Spleen (tissue), 11 donors: Measurements from ENCODE around the gene GABARAPL1. TPM values are rescaled to one million over a fixed set of nuclear protein-coding genes. Genes with fewer than 3 reads are reported as not detected.

Experiments used
- DNase-seq: peaks from one replicate; pipeline ENCODE4 v3.0.0-alpha.2; 2020
- H3K27ac ChIP-seq, 8 donors: fragments of 200-600 bp; sonication (generic) in 7 of 8; 1 replicate in 4 of 8; 2 replicates in 4 of 8; pipeline versions ENCODE4 v1.5.0 to v1.8.0; 2016 to 2021; ENCODE audit warnings: inconsistent platforms in 4 of 8, mild to moderate bottlenecking in 4 of 8, moderate library complexity in 1 of 8
- H3K27me3 ChIP-seq, 7 donors: fragments of 200-600 bp; sonication (generic) in 6 of 7; replicated peaks in 1 of 7; 1 replicate in 4 of 7; 2 replicates in 3 of 7; pipeline versions ENCODE4 v1.5.0 to v1.8.0; 2016 to 2021; ENCODE audit warnings: inconsistent platforms in 3 of 7, mild to moderate bottlenecking in 1 of 7
- H3K36me3 ChIP-seq, 6 donors: fragments of 200-600 bp; sonication (generic) in 5 of 6; 1 replicate in 4 of 6; 2 replicates in 2 of 6; pipeline versions ENCODE4 v1.5.0 to v1.8.0; 2016 to 2021; ENCODE audit warnings: inconsistent platforms in 2 of 6
- H3K4me1 ChIP-seq, 6 donors: fragments of 200-600 bp; sonication (generic) in 5 of 6; 1 replicate in 3 of 6; 2 replicates in 3 of 6; pipeline versions ENCODE4 v1.5.0 to v1.8.0; 2016 to 2021; ENCODE audit warnings: inconsistent platforms in 3 of 6
- H3K4me3 ChIP-seq, 8 donors: fragments of 200-600 bp; sonication (generic) in 7 of 8; 1 replicate in 4 of 8; 2 replicates in 4 of 8; pipeline versions ENCODE4 v1.5.0 to v1.8.0; 2016 to 2021; ENCODE audit warnings: inconsistent platforms in 4 of 8, mild to moderate bottlenecking in 4 of 8, moderate library complexity in 2 of 8
- H3K9me3 ChIP-seq, 8 donors: fragments of 200-600 bp; sonication (generic) in 7 of 8; 1 replicate in 4 of 8; 2 replicates in 4 of 8; pipeline versions ENCODE4 v1.5.0 to v1.8.0; 2016 to 2021; ENCODE audit warnings: inconsistent platforms in 4 of 8
- CTCF ChIP-seq, 11 experiments: fragments of 200-600 bp in 7 of 11; fragments of 450-650 bp in 4 of 11; sonication (generic) in 4 of 11; IDR thresholded peaks in 8 of 11; conservative IDR thresholded peaks in 3 of 11; 1 replicate in 7 of 11; 2 replicates in 4 of 11; pipeline versions ENCODE4 v1.4.0 to v1.8.0; 2016 to 2021; ENCODE audit warnings: antibody characterized with exemption in 11 of 11, inconsistent platforms in 4 of 11, mild to moderate bottlenecking in 1 of 11
- POLR2A ChIP-seq, 3 donors: fragments of 450-650 bp; IDR thresholded peaks; one replicate each; pipeline ENCODE4 v1.5.1; 2017; ENCODE audit warnings: antibody characterized with exemption in 3 of 3, mild to moderate bottlenecking in 1 of 3
- POLR2AphosphoS5 ChIP-seq, 3 donors: sonication (generic); formaldehyde crosslinking; IDR thresholded peaks; one replicate each; pipeline ENCODE4 v1.5.1; 2017; ENCODE audit warnings: antibody characterized with exemption in 3 of 3
- WGBS, 5 donors: extraction: QIAGEN DNeasy Blood & Tissue Kit in 3 of 5; methylation state at CpG; one replicate each; pipeline versions ENCODE4 v1.1.5 to v1.1.7; 2013 to 2018; 5-methylcytosine and 5-hydroxymethylcytosine counted together
- intact Hi-C: fragments of 100-400 bp; cut with DNase I; formaldehyde crosslinking; loops from one replicate; pipeline ENCODE4 v1.15.0; 2023; ENCODE audit warnings: low total_unique reads
- polyA plus RNA-seq, 3 donors: library from polyadenylated mRNA; stranded (reverse); fragments of 200-250 nt; gene quantifications; one replicate each; pipeline ENCODE4 v1.2.1, GENCODE V29; 2013
- total RNA-seq, 7 donors: library from RNA; depleted of rRNA in 3 of 7; stranded (reverse); fragments of >200 nt in 3 of 7; fragmentation: NEBNext Ultra II Directional in 4 of 7; extraction: Animal tissue kit (Norgen Biotek cat#: 25700) in 4 of 7; gene quantifications; one replicate each; pipeline versions ENCODE4 v1.1.0 to v1.2.1, GENCODE V29; 2016 to 2021
- donor health status: healthy with polysubstance abuse.
- donor health status: DM: no; HTN: no; CAD: no; lungs with moderate emphysema.
- donor health status: DM: no; HTN: no; CAD: no.
- donor health status: Bipolar disorder and iron deficiency.
- donor health status: healthy.
- donor health status: DM: no; HTN: no; CAD: no.
- donor health status: DM: yes; HTN: yes; CAD: no.

The GABARAPL1 gene
- total and polyA plus RNA-seq, 10 donors = 10.0 to 79.7 (median 48.5) TPM

GRCh38 chr12:10256064-10256463, 43.4 kb downstream of the GABARAPL1 start:
- intact Hi-C loops = no loop called here
- TF ChIP-seq POLR2A (IDR thresholded peaks at IDR 0.05) = no peak
- no peak for TF ChIP-seq CTCF (IDR thresholded peaks at IDR 0.05 in 8 of 11, conservative IDR thresholded peaks at IDR 0.05 in 3 of 11)
- TF ChIP-seq POLR2AphosphoS5 (IDR thresholded peaks at IDR 0.05) = no peak
- Histone ChIP-seq H3K27me3 (no peaks in the 10 kb centered on the region), H3K27ac (no peak overlapping the region), H3K4me1 (no peaks in the 10 kb centered on the region), H3K4me3 (no peak overlapping the region), H3K9me3 (peaks cover 0 to 30% (median 24%) of the 10 kb centered on the region in 8 donors), H3K36me3 (no peaks in the 10 kb centered on the region)
- DNase-seq = no peak

- H3K27ac ChIP-seq = no peak overlapping the region
- H3K27me3 ChIP-seq = no peaks in the 10 kb centered on the region
- intact Hi-C loops = no loop called here
- H3K4me3 ChIP-seq = no peak overlapping the region
- WGBS, 5 donors = 0 to 90% (median 8%) methylated on average over 1 of the region's 1 CpG
- DNase-seq = no peak
- peaks cover 0 to 12% (median 9%) of the 10 kb centered on the region in 8 donors for H3K9me3 ChIP-seq
- no peak for TF ChIP-seq POLR2A (IDR thresholded peaks at IDR 0.05)
- TF ChIP-seq CTCF (IDR thresholded peaks at IDR 0.05 in 8 of 11, conservative IDR thresholded peaks at IDR 0.05 in 3 of 11) = no peak
- TF ChIP-seq POLR2AphosphoS5 (IDR thresholded peaks at IDR 0.05) = no peak
- H3K4me1 ChIP-seq = no peaks in the 10 kb centered on the region
- no peaks in the 10 kb centered on the region for H3K36me3 ChIP-seq
These were observed 48.2 kb downstream of the GABARAPL1 start for GRCh38 chr12:10260927-10261326.

- Histone ChIP-seq H3K27me3 (peaks cover 0 to 4% (median 0%) of the 10 kb centered on the region in 7 donors), H3K4me1 (no peaks in the 10 kb centered on the region), H3K27ac (no peak overlapping the region), H3K4me3 (no peak overlapping the region), H3K36me3 (no peaks in the 10 kb centered on the region), H3K9me3 (no peaks in the 10 kb centered on the region)
- TF ChIP-seq CTCF (IDR thresholded peaks at IDR 0.05 in 8 of 11, conservative IDR thresholded peaks at IDR 0.05 in 3 of 11) = no peak
- no peak for TF ChIP-seq POLR2AphosphoS5 (IDR thresholded peaks at IDR 0.05)
- TF ChIP-seq POLR2A (IDR thresholded peaks at IDR 0.05) = no peak
- no peak for DNase-seq
- intact Hi-C loops = no loop called here
- 79 to 85% (median 82%) methylated on average over 5 of the region's 5 CpGs for WGBS, 5 donors
These were observed 55.4 kb downstream of the GABARAPL1 start for GRCh38 chr12:10268037-10268436.

- peaks cover 0 to 4% (median 0%) of the 10 kb centered on the region in 7 donors for H3K27me3 ChIP-seq
- H3K9me3 ChIP-seq = peaks cover 0 to 5% (median 0%) of the 10 kb centered on the region in 8 donors
- H3K27ac ChIP-seq = no peak overlapping the region
- TF ChIP-seq POLR2A (IDR thresholded peaks at IDR 0.05) (no peak), POLR2AphosphoS5 (IDR thresholded peaks at IDR 0.05) (no peak), CTCF (IDR thresholded peaks at IDR 0.05 in 8 of 11, conservative IDR thresholded peaks at IDR 0.05 in 3 of 11) (no peak)
- H3K4me3 ChIP-seq = no peak overlapping the region
- H3K4me1 ChIP-seq = no peaks in the 10 kb centered on the region
- intact Hi-C loops = no loop called here
- H3K36me3 ChIP-seq = no peaks in the 10 kb centered on the region
- no peak for DNase-seq
- WGBS, 5 donors = 86 to 99% (median 93%) methylated on average over 2 of the region's 2 CpGs
These were observed 59.8 kb downstream of the GABARAPL1 start for GRCh38 chr12:10272467-10272866.

Other genes starting within 250 kb of the GABARAPL1 start
- gene CLEC12A, start 241.5 kb upstream of the GABARAPL1 start, total RNA-seq = 10 to 100 TPM; 15.2 to 59.5 (median 25.8) TPM
- 10 to 100 TPM in 1 of 3 donors, 1 to 10 TPM in 2; 5.4 to 25.3 (median 5.8) TPM for gene CLEC12A, start 241.5 kb upstream of the GABARAPL1 start, polyA plus RNA-seq
- gene CLEC1B, start 213.8 kb upstream of the GABARAPL1 start, total RNA-seq = 1 to 10 TPM; 2.0 to 7.7 (median 2.9) TPM
- 1 to 10 TPM in 1 of 3 donors, under 1 TPM in 2; 0.67 to 1.1 (median 0.67) TPM for gene CLEC1B, start 213.8 kb upstream of the GABARAPL1 start, polyA plus RNA-seq
- gene CLEC12B, start 202.2 kb upstream of the GABARAPL1 start, total RNA-seq = 10 to 100 TPM in 1 of 7 donors, 1 to 10 TPM in 6; 1.1 to 11.0 (median 1.6) TPM
- gene CLEC12B, start 202.2 kb upstream of the GABARAPL1 start, polyA plus RNA-seq = 1 to 10 TPM in 1 of 3 donors, under 1 TPM in 2; 0.20 to 1.9 (median 0.22) TPM
- 1 to 10 TPM in 4 of 7 donors, under 1 TPM in 3; 0.28 to 3.7 (median 1.3) TPM for gene CLEC9A, start 182.2 kb upstream of the GABARAPL1 start, total RNA-seq
- gene CLEC9A, start 182.2 kb upstream of the GABARAPL1 start, polyA plus RNA-seq = 1 to 10 TPM in 1 of 3 donors, under 1 TPM in 1, not detected in 1; 0.43 to 1.1 TPM
- gene CLEC1A, start 113.9 kb upstream of the GABARAPL1 start, total RNA-seq = 10 to 100 TPM in 1 of 7 donors, 1 to 10 TPM in 6; 6.0 to 12.4 (median 7.7) TPM
- 1 to 10 TPM; 1.5 to 4.2 (median 2.4) TPM for gene CLEC1A, start 113.9 kb upstream of the GABARAPL1 start, polyA plus RNA-seq
- gene CLEC7A, start 82.7 kb upstream of the GABARAPL1 start, total RNA-seq = 100 to 1,000 TPM in 1 of 7 donors, 10 to 100 TPM in 6; 37.4 to 111 (median 51.8) TPM
- 10 to 100 TPM in 2 of 3 donors, 1 to 10 TPM in 1; 7.7 to 20.4 (median 11.7) TPM for gene CLEC7A, start 82.7 kb upstream of the GABARAPL1 start, polyA plus RNA-seq
- gene OLR1, start 40.7 kb upstream of the GABARAPL1 start, total RNA-seq = 10 to 100 TPM in 1 of 7 donors, 1 to 10 TPM in 3, not detected in 3; 1.2 to 10.5 (median 1.3) TPM
- under 1 TPM; 0.09 to 0.22 (median 0.13) TPM for gene OLR1, start 40.7 kb upstream of the GABARAPL1 start, polyA plus RNA-seq
- gene TMEM52B, start 33.8 kb upstream of the GABARAPL1 start, total RNA-seq = under 1 TPM in 2 of 7 donors, not detected in 5; 0.19 to 0.40 TPM
- gene TMEM52B, start 33.8 kb upstream of the GABARAPL1 start, polyA plus RNA-seq = under 1 TPM in 1 of 3 donors, not detected in 2; 0.06 TPM
- 10 to 100 TPM; 23.6 to 60.3 (median 40.9) TPM for gene KLRD1, start 95.0 kb downstream of the GABARAPL1 start, total RNA-seq
- 1 to 10 TPM; 1.7 to 9.4 (median 2.2) TPM for gene KLRD1, start 95.0 kb downstream of the GABARAPL1 start, polyA plus RNA-seq
- 10 to 100 TPM; 30.5 to 64.6 (median 39.9) TPM for gene KLRK1, start 177.2 kb downstream of the GABARAPL1 start, total RNA-seq
- 10 to 100 TPM; 12.3 to 78.1 (median 45.9) TPM for gene KLRK1, start 177.2 kb downstream of the GABARAPL1 start, polyA plus RNA-seq
- 10 to 100 TPM in 3 of 7 donors, 1 to 10 TPM in 4; 4.1 to 14.6 (median 6.7) TPM for gene KLRC4, start 196.9 kb downstream of the GABARAPL1 start, total RNA-seq
- under 1 TPM; 0.22 to 0.52 (median 0.28) TPM for gene KLRC4, start 196.9 kb downstream of the GABARAPL1 start, polyA plus RNA-seq
- 1 to 10 TPM in 6 of 7 donors, under 1 TPM in 1; 0.76 to 5.8 (median 2.4) TPM for gene KLRC3, start 207.7 kb downstream of the GABARAPL1 start, total RNA-seq
- 1 to 10 TPM in 1 of 3 donors, under 1 TPM in 2; 0.13 to 2.7 (median 0.98) TPM for gene KLRC3, start 207.7 kb downstream of the GABARAPL1 start, polyA plus RNA-seq
- 10 to 100 TPM in 2 of 7 donors, 1 to 10 TPM in 5; 2.6 to 20.8 (median 5.0) TPM for gene KLRC2, start 223.1 kb downstream of the GABARAPL1 start, total RNA-seq
- 1 to 10 TPM; 1.4 to 1.9 (median 1.5) TPM for gene KLRC2, start 223.1 kb downstream of the GABARAPL1 start, polyA plus RNA-seq
- 10 to 100 TPM in 1 of 7 donors, 1 to 10 TPM in 6; 1.5 to 11.0 (median 4.6) TPM for gene KLRC1, start 240.5 kb downstream of the GABARAPL1 start, total RNA-seq
- 1 to 10 TPM in 2 of 3 donors, under 1 TPM in 1; 0.77 to 2.3 (median 2.1) TPM for gene KLRC1, start 240.5 kb downstream of the GABARAPL1 start, polyA plus RNA-seq